Neural crest cell (in vitro differentiated cells): ENCODE data around the gene CLMP. TPM values are rescaled to one million over a fixed set of nuclear protein-coding genes. Genes with fewer than 3 reads are reported as not detected.

ENCODE experiments used
- DNase-seq: peaks from one replicate; pipeline ENCODE4 v3.0.0; 2021; ENCODE audit warnings: low read depth, mixed read lengths, low spot score
- H3K27ac Mint-ChIP-seq: one replicate; pipeline ENCODE4 v1.8.0; 2021; ENCODE audit warnings: mild to moderate bottlenecking, mixed read lengths; ENCODE audit not compliant: unreplicated experiment
- H3K27me3 Mint-ChIP-seq: 2 replicates; pipeline ENCODE4 v1.8.0; 2021; ENCODE audit warnings: low read depth, mild to moderate bottlenecking, mixed read lengths
- H3K36me3 Mint-ChIP-seq: 2 replicates; pipeline ENCODE4 v1.8.0; 2021; ENCODE audit warnings: low read depth, mild to moderate bottlenecking, mixed read lengths
- H3K4me1 Mint-ChIP-seq: 2 replicates; pipeline ENCODE4 v1.8.0; 2021; ENCODE audit warnings: mixed read lengths
- H3K4me3 Mint-ChIP-seq: one replicate; pipeline ENCODE4 v1.8.0; 2021; ENCODE audit warnings: mild to moderate bottlenecking, mixed read lengths
- H3K9me3 Mint-ChIP-seq: 2 replicates; pipeline ENCODE4 v1.8.0; 2021; ENCODE audit warnings: mixed read lengths
- total RNA-seq: library from RNA; stranded (reverse); gene quantifications from 2 replicates; pipeline ENCODE4 v1.2.1, GENCODE V29; 2021
- TF ChIP-seq, protein P1 (sequence below): fragments of 200-600 bp; sonication (generic); conservative IDR thresholded peaks from 2 replicates; pipeline ENCODE4 v1.5.0; 2021; ENCODE audit warnings: antibody characterized with exemption, mild to moderate bottlenecking

The CLMP gene
- total RNA-seq, 1 donor from 2014 or later: 4.3 TPM

DNA sequence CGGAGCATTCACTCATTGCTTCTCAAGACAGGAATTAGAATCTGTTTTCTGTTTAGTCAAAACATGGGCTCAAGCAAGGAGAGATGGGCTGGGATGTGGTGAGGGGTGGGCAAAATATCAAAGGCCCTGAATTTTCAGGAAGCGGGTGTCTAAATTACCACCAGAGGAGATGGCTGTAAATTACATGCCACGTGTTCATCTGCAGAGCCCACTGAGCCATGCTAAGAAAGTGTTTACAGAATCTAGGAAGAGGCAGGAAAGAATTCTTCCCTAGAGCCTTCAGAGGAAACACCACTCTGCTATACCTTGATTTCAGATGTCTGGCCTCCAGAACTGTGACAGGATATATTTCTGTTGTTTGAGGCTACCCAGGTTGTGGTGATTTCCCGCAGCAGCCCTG is 46.1 kb downstream of the CLMP start:
- TF ChIP-seq, protein P1, sequence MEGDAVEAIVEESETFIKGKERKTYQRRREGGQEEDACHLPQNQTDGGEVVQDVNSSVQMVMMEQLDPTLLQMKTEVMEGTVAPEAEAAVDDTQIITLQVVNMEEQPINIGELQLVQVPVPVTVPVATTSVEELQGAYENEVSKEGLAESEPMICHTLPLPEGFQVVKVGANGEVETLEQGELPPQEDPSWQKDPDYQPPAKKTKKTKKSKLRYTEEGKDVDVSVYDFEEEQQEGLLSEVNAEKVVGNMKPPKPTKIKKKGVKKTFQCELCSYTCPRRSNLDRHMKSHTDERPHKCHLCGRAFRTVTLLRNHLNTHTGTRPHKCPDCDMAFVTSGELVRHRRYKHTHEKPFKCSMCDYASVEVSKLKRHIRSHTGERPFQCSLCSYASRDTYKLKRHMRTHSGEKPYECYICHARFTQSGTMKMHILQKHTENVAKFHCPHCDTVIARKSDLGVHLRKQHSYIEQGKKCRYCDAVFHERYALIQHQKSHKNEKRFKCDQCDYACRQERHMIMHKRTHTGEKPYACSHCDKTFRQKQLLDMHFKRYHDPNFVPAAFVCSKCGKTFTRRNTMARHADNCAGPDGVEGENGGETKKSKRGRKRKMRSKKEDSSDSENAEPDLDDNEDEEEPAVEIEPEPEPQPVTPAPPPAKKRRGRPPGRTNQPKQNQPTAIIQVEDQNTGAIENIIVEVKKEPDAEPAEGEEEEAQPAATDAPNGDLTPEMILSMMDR: no peak
- no peaks in the 10 kb centered on the region for H3K36me3 Mint-ChIP-seq
- H3K4me1 Mint-ChIP-seq: no peaks in the 10 kb centered on the region
- no peaks in the 10 kb centered on the region for H3K9me3 Mint-ChIP-seq
- no peak overlapping the region for H3K27ac Mint-ChIP-seq
- no peak overlapping the region for H3K4me3 Mint-ChIP-seq
- H3K27me3 Mint-ChIP-seq: peaks cover 3% of the 10 kb centered on the region
- DNase-seq: no peak

DNA sequence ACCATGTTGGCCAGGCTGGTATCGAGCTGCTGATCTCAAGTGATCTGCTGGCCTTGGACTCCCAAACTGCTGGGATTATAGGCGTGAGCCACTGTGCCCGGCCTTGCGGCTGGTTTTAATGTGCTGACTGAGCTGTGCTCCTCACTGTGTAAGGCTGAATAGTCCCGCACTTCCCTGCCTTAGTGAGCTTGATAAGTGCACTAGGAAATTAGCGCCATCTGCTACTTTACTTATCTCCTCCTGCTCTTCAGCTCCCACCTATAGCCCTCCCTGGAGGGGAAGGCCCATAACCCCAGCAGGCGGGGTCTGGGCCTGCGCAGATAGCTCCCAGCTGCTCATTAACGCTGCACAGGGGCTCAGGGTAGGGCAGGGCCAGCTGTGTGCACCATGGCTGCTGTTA is 49.4 kb downstream of the CLMP start:
- H3K27me3 Mint-ChIP-seq: peaks cover 3% of the 10 kb centered on the region
- no peaks in the 10 kb centered on the region for H3K9me3 Mint-ChIP-seq
- no peak for DNase-seq
- H3K27ac Mint-ChIP-seq: peak overlapping the region; percentile 35
- TF ChIP-seq, protein P1: no peak
- H3K4me3 Mint-ChIP-seq: no peak overlapping the region
- no peaks in the 10 kb centered on the region for H3K36me3 Mint-ChIP-seq
- H3K4me1 Mint-ChIP-seq: no peaks in the 10 kb centered on the region

DNA sequence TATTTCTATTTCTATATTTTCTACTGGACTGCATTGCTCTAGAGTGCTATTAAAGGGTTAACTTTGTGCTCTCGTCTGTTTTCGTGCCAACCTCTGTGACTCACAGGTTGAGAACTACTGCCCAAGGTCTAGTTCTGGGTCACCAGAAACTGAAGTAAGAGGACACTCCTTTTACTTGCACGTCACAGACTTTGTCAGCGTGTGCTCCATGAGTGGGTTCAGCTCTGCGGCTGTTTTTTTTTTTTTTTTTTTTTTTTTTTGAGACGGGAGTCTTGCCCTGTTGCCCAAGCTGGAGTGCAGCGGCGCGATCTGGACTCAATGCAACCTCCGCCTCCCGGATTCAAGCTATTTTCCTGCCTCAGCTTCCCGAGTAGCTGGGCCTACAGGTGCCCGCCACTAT is 49.8 kb downstream of the CLMP start:
- no peak for DNase-seq
- Mint-ChIP-seq H3K27ac (no peak overlapping the region), H3K4me1 (no peaks in the 10 kb centered on the region), H3K27me3 (peaks cover 3% of the 10 kb centered on the region), H3K9me3 (no peaks in the 10 kb centered on the region), H3K4me3 (no peak overlapping the region), H3K36me3 (no peaks in the 10 kb centered on the region)
- TF ChIP-seq, protein P1: no peak

DNA sequence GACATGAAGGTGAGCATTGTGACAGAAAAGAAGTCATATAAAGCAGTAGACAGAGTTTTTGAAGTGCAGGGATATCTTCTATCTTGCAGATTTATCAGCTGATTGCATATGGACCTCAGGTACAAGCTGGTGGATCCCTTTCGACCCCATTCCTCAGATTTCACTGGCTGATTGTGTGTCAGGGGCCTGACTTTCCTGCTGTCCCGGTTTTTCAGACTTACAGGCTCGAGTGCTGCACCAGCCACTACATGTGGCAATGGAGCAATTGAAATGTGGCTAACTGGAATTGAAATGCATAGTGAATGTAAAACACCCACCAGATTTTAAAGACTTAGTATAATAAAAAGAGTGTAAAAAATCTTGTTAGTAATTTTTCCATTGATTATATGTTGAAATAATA is 50.3 kb downstream of the CLMP start:
- TF ChIP-seq, protein P1: no peak
- Mint-ChIP-seq H3K27me3 (no peaks in the 10 kb centered on the region), H3K36me3 (no peaks in the 10 kb centered on the region), H3K4me3 (no peak overlapping the region), H3K27ac (no peak overlapping the region), H3K4me1 (no peaks in the 10 kb centered on the region), H3K9me3 (no peaks in the 10 kb centered on the region)
- no peak for DNase-seq

DNA sequence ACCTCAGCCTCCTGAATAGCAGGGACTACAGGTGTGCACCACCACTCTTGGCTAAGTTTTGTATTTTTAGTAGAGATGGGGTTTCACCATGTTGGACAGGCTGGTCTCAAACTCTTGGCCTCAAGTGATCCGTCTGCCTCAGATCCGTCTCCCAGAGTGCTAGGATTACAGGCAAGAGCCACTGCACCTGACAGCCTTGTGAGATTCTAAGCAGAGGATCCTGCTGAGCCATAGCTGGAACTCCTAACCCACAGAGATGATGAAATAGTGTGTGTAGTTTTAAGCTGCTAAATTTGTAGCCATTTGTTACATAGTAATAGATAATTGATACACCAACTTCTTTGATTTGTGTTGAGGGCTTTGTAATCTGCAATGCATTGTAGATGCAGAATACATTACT is 51.1 kb downstream of the CLMP start:
- no peak for DNase-seq
- Mint-ChIP-seq H3K36me3 (no peaks in the 10 kb centered on the region), H3K27ac (no peak overlapping the region), H3K4me1 (peaks cover 4% of the 10 kb centered on the region), H3K27me3 (no peaks in the 10 kb centered on the region), H3K4me3 (no peak overlapping the region), H3K9me3 (no peaks in the 10 kb centered on the region)
- TF ChIP-seq, protein P1: no peak

DNA sequence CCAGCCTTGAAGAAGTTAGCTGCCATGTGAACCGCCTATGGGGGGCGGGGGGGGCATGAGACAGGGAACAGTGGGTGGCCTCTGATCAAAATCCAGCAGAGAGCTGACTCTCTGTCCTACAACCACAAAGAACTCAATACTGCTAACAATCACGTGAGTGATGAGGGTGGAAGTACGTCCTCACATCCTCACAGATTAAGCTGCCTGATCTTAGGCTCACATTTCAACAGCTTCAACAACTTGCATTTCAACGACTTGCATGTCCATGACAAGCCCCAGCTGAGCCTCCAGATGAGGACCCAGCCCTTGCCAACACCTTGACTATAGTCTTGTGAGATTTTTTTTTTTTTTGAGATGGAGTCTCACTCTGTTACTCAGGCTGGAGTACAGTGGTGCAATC is 51.6 kb downstream of the CLMP start:
- DNase-seq: no peak
- Mint-ChIP-seq H3K4me1 (peaks cover 4% of the 10 kb centered on the region), H3K27me3 (no peaks in the 10 kb centered on the region), H3K4me3 (no peak overlapping the region), H3K27ac (no peak overlapping the region), H3K36me3 (no peaks in the 10 kb centered on the region), H3K9me3 (no peaks in the 10 kb centered on the region)
- TF ChIP-seq, protein P1: no peak
